GM12878 (cell line): ENCODE data around the gene INO80B. TPM values are rescaled to one million over a fixed set of nuclear protein-coding genes. Genes with fewer than 3 reads are reported as not detected.

Source experiments
- ATF2 ChIP-seq: IDR thresholded peaks from 2 replicates; pipeline ENCODE4 v1.6.1; 2012; ENCODE audit warnings: low read length, inconsistent platforms
- BCL11A ChIP-seq: IDR thresholded peaks from 2 replicates; pipeline ENCODE4 v1.6.1; 2011; ENCODE audit warnings: low read depth, low read length
- BCL3 ChIP-seq: IDR thresholded peaks from 2 replicates; pipeline ENCODE4 v1.6.1; 2011; ENCODE audit warnings: borderline replicate concordance, low read depth, mild to moderate bottlenecking, moderate library complexity, low read length; ENCODE audit not compliant: insufficient read depth, poor library complexity, severe bottlenecking
- ELK1 ChIP-seq: IDR thresholded peaks from 2 replicates; pipeline ENCODE4 v1.6.1; 2012; ENCODE audit warnings: low read depth, low read length, improper control_type of control experiment
- FOXM1 ChIP-seq: IDR thresholded peaks from 2 replicates; pipeline ENCODE4 v1.6.1; 2012; ENCODE audit warnings: low read depth, mild to moderate bottlenecking, inconsistent platforms, low read length, moderate library complexity
- MTA2 ChIP-seq: fragments of 450-650 bp; IDR thresholded peaks from 2 replicates; pipeline ENCODE4 v1.6.1; 2016; ENCODE audit warnings: low read depth, mild to moderate bottlenecking, moderate library complexity
- MTA3 ChIP-seq: IDR thresholded peaks from 2 replicates; pipeline ENCODE4 v1.6.1; 2012; ENCODE audit warnings: low read length, inconsistent platforms, borderline replicate concordance
- PAX5 ChIP-seq: IDR thresholded peaks from 2 replicates; pipeline ENCODE4 v1.6.1; 2011; ENCODE audit warnings: low read depth, low read length, borderline replicate concordance
- PAX8 ChIP-seq: fragments of 450-650 bp; IDR thresholded peaks from 2 replicates; pipeline ENCODE4 v1.6.1; 2017; ENCODE audit warnings: mild to moderate bottlenecking, moderate library complexity
- RAD51 ChIP-seq: fragments of 450-650 bp; IDR thresholded peaks from 2 replicates; pipeline ENCODE4 v1.6.1; 2016; ENCODE audit warnings: moderate library complexity, mild to moderate bottlenecking, inconsistent platforms
- SIX5 ChIP-seq: IDR thresholded peaks from 2 replicates; pipeline ENCODE4 v1.6.1; 2011; ENCODE audit warnings: mild to moderate bottlenecking, low read depth, low read length, moderate library complexity; ENCODE audit not compliant: severe bottlenecking
- SKIL ChIP-seq: fragments of 450-650 bp; IDR thresholded peaks from 2 replicates; pipeline ENCODE4 v1.6.1; 2017; ENCODE audit warnings: mild to moderate bottlenecking, low read depth, inconsistent platforms; ENCODE audit not compliant: poor library complexity, severe bottlenecking
- SREBF1 ChIP-seq: IDR thresholded peaks from 2 replicates; pipeline ENCODE4 v1.6.1; 2012; ENCODE audit warnings: mild to moderate bottlenecking, low read length
- STAT1 ChIP-seq: fragments of 450-650 bp; conservative IDR thresholded peaks from 2 replicates; pipeline ENCODE4 v1.6.1; 2014; ENCODE audit warnings: antibody characterized with exemption, mild to moderate bottlenecking
- STAT3 ChIP-seq: IDR thresholded peaks from 2 replicates; pipeline ENCODE4 v1.6.1; 2011; ENCODE audit warnings: low read depth, low read length, improper control_type of control experiment
- YY1 ChIP-seq: IDR thresholded peaks from 2 replicates; pipeline ENCODE4 v1.6.1; 2011; ENCODE audit warnings: low read depth, mild to moderate bottlenecking, low read length
- ZNF384 ChIP-seq: IDR thresholded peaks from 2 replicates; pipeline ENCODE4 v1.6.1; 2012; ENCODE audit warnings: low read depth, mild to moderate bottlenecking, low read length, improper control_type of control experiment, borderline replicate concordance
- ZNF687 ChIP-seq: fragments of 450-650 bp; IDR thresholded peaks from 2 replicates; pipeline ENCODE4 v1.6.1; 2017; ENCODE audit warnings: mild to moderate bottlenecking, moderate library complexity
- polyA plus RNA-seq, 11 experiments: library from polyadenylated mRNA; depleted of rRNA in 4 of 11; unstranded in 6 of 11; stranded (reverse) in 5 of 11; fragments of >200 nt; fragmentation: Nextera tagmentation in 4 of 11; fragmentation: Illumina TruSeq in 1 of 11; extraction: Ambion mirVana in 4 of 11; extraction: Trizol in 1 of 11; gene quantifications; 1 replicate in 1 of 11; 2 replicates in 10 of 11; pipeline versions ENCODE4 v1.2.1 to v1.2.3, GENCODE V29; 2011 to 2016; ENCODE audit warnings: inconsistent platforms in 2 of 11, missing spikeins in 2 of 11, low read depth in 1 of 11
- total RNA-seq, 4 experiments: library from RNA; depleted of rRNA in 3 of 4; stranded (reverse); fragments of >200 nt in 3 of 4; fragmentation: Illumina TruSeq in 1 of 4; extraction: Trizol in 1 of 4; gene quantifications; 2 replicates each; pipeline versions ENCODE4 v1.2.1 to v1.2.3, GENCODE V29; 2013 to 2021

The INO80B gene
- total and polyA plus RNA-seq, 10 of the 15 experiments (the other 5 are each of a cell fraction or from before 2014, with no cell fraction given), result 1.3 to 26.7 (median 11.1) TPM

- no peak for TF ChIP-seq SKIL
- no peak for TF ChIP-seq ELK1
- TF ChIP-seq PAX8, result no peak
- no peak for TF ChIP-seq SIX5
- TF ChIP-seq FOXM1, result no peak
- no peak for TF ChIP-seq ZNF384
- no peak for TF ChIP-seq STAT1
- TF ChIP-seq RAD51, result no peak
- no peak for TF ChIP-seq STAT3
- TF ChIP-seq YY1, result no peak
- TF ChIP-seq ZNF687, result no peak
- no peak for TF ChIP-seq PAX5
- no peak for TF ChIP-seq SREBF1
- no peak for TF ChIP-seq MTA3
- no peak for TF ChIP-seq ATF2
- TF ChIP-seq BCL11A, result 0 out of 2 replicates have a peak, but pooled peaks have one; percentile 7
- TF ChIP-seq BCL3, result no peak
- TF ChIP-seq MTA2, result no peak
Measured at GRCh38 chr2:74481961-74482800, 27.3 kb downstream of the INO80B start (continued).
